ENCODE measurements around the gene FBXL20. TPM values are rescaled to one million over a fixed set of nuclear protein-coding genes. Genes with fewer than 3 reads are reported as not detected.

The FBXL20 gene
- total RNA-seq, 1 donor from 2014 or later, result 16.3 TPM

- TF ChIP-seq, protein P1, sequence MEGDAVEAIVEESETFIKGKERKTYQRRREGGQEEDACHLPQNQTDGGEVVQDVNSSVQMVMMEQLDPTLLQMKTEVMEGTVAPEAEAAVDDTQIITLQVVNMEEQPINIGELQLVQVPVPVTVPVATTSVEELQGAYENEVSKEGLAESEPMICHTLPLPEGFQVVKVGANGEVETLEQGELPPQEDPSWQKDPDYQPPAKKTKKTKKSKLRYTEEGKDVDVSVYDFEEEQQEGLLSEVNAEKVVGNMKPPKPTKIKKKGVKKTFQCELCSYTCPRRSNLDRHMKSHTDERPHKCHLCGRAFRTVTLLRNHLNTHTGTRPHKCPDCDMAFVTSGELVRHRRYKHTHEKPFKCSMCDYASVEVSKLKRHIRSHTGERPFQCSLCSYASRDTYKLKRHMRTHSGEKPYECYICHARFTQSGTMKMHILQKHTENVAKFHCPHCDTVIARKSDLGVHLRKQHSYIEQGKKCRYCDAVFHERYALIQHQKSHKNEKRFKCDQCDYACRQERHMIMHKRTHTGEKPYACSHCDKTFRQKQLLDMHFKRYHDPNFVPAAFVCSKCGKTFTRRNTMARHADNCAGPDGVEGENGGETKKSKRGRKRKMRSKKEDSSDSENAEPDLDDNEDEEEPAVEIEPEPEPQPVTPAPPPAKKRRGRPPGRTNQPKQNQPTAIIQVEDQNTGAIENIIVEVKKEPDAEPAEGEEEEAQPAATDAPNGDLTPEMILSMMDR (IDR thresholded peaks at IDR 0.05; ENCODE audit: insufficient read depth, low read length, poor library complexity, severe bottlenecking), result no peak
Observed at GRCh38 chr17:39227364-39227919, 174.0 kb downstream of the FBXL20 start.

DNA sequence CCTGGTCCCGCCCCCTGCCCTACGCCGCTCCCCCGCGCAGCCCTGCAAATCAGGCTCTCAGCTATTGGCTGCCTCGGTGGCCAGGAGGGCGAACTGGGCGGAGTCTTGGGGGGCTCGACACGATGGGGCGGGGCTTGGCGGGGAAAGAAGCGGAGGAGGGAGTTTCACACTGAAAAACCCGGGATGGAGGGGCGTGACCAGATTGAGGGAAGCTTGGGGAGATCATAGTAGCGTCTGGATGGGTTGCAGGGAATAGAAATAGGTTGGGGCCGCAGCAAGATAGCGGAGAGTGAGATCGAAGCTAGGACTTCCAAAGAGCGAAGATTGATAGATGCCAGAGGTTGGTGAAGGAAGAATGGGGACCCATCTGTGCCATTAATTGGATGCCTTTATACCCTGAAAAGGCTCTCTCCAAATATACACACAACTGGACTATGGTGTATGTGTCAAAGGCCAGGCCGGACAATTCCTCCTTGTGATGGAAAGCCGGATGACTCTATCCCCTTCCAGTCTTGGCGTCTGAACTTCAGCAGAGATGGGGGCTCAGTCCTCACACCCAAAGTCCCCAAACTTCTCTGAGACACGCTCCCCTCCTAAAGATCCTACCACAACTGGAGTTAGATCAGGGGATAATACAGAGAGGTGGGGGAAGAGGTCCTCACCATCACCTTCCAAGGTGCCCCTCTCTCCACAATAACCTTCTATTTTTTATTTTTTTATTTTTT is 175.3 kb downstream of the FBXL20 start:
- Histone ChIP-seq H3K36me3 (ENCODE audit: control insufficient read depth, insufficient read depth, low read length) (no peaks in the 10 kb centered on the region), H3K27me3 (ENCODE audit: control insufficient read depth, insufficient read depth, low read length) (peaks cover 64% of the 10 kb centered on the region), H3K4me3 (ENCODE audit: low read depth, low read length) (peak overlapping the region; percentile 9)
- no peak for DNase-seq (ENCODE audit: low read depth)
- TF ChIP-seq, protein P1 (IDR thresholded peaks at IDR 0.05; ENCODE audit: insufficient read depth, low read length, poor library complexity, severe bottlenecking), result no peak

More at GRCh38 chr17:39227364-39227919, 174.0 kb downstream of the FBXL20 start:
- DNase-seq (ENCODE audit: low read depth), result no peak
- H3K36me3 ChIP-seq (ENCODE audit: control insufficient read depth, insufficient read depth, low read length), result no peaks in the 10 kb centered on the region
- no peak overlapping the region for H3K4me3 ChIP-seq (ENCODE audit: low read depth, low read length)
- H3K27me3 ChIP-seq (ENCODE audit: control insufficient read depth, insufficient read depth, low read length), result peaks cover 71% of the 10 kb centered on the region

DNA sequence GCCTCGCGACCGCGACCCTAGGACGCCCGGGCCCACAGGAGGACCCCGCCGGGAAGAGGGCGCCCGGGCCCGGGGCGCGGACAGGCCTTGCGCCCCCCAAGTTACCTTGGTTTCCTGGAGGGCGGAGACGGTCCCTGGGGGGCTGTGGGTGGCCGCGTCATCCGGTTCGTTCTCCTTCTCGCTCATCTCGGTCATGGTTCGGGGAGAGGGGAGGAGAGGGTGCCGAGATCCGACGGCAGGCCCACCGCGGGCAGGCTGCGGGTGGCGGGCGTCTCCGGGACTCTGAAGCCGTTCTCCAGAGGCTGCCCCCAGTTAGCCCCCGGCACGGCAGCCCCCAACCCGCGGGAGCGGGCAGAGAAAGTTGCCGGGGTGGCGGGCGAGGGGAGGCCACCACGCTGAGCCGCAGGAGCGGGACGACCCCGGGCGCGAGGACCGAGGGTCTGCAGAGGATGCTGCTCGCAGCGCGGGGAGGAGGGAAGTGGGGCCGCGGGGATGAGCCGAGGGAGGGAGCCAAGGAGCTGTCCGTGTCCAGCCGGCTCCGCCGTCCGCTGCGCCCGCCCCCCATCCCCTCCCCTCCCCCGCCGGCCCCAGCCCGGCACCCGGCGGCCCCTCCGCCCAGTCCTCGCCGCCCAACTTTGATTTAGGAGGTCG is 176.0 kb downstream of the FBXL20 start, which contains the start of gene STAC2:
TSS of gene STAC2 (minus strand) at position 638 of the 651 bp plus-strand sequence. CDS start at position 195, 443 bp downstream.
- TF ChIP-seq, protein P1 (IDR thresholded peaks at IDR 0.05; ENCODE audit: insufficient read depth, low read length, poor library complexity, severe bottlenecking), result no peak
- Histone ChIP-seq H3K27me3 (ENCODE audit: control insufficient read depth, insufficient read depth, low read length) (peaks cover 64% of the 10 kb centered on the region), H3K4me3 (ENCODE audit: low read depth, low read length) (peak within 1 kb of the TSS; percentile 9), H3K36me3 (ENCODE audit: control insufficient read depth, insufficient read depth, low read length) (no peaks in the 10 kb centered on the region)
- DNase-seq (ENCODE audit: low read depth), result no peak

- no peaks in the 10 kb centered on the region for H3K36me3 ChIP-seq (ENCODE audit: control insufficient read depth, insufficient read depth, low read length)
Observed at GRCh38 chr17:39224778-39225307, 176.6 kb downstream of the FBXL20 start.

GRCh38 chr17:39223907-39224777 is 177.3 kb downstream of the FBXL20 start:
- Histone ChIP-seq H3K36me3 (ENCODE audit: control insufficient read depth, insufficient read depth, low read length) (no peaks in the 10 kb centered on the region), H3K4me3 (ENCODE audit: low read depth, low read length) (no peak overlapping the region), H3K27me3 (ENCODE audit: control insufficient read depth, insufficient read depth, low read length) (peaks cover 61% of the 10 kb centered on the region)
- TF ChIP-seq, protein P1 (IDR thresholded peaks at IDR 0.05; ENCODE audit: insufficient read depth, low read length, poor library complexity, severe bottlenecking), result no peak
- no peak for DNase-seq (ENCODE audit: low read depth)

More at GRCh38 chr17:39224778-39225307, 176.6 kb downstream of the FBXL20 start:
- H3K4me3 ChIP-seq (ENCODE audit: low read depth, low read length), result no peak overlapping the region
- DNase-seq (ENCODE audit: low read depth), result no peak
- TF ChIP-seq, protein P1 (IDR thresholded peaks at IDR 0.05; ENCODE audit: insufficient read depth, low read length, poor library complexity, severe bottlenecking), result no peak
- H3K27me3 ChIP-seq (ENCODE audit: control insufficient read depth, insufficient read depth, low read length), result peaks cover 64% of the 10 kb centered on the region

All from kidney epithelial cell (primary cell).